Stimulated activated naive CD8-positive, alpha-beta T cell treated with anti-CD3 and anti-CD28 coated beads, Interleukin-15, Interleukin-2, amounts not matched to agents 100 ng/mL and 50 ng/mL, for 24 hours (primary cell): ENCODE data around the gene LRRC41.
"Not testable (repeated sequence)": the region's sequence is repeated elsewhere in the genome, so short reads cannot be mapped to it uniquely, and the experiment has no call there.

Experiments
- H3K27ac Mint-ChIP-seq: one replicate; pipeline ENCODE4 v1.8.0; 2021; ENCODE audit warnings: mild to moderate bottlenecking, mixed read lengths
- H3K27me3 Mint-ChIP-seq: one replicate; pipeline ENCODE4 v1.8.0; 2021; ENCODE audit warnings: mixed read lengths
- H3K36me3 Mint-ChIP-seq: one replicate; pipeline ENCODE4 v1.8.0; 2021; ENCODE audit warnings: low read depth, mixed read lengths
- H3K4me1 Mint-ChIP-seq: one replicate; pipeline ENCODE4 v1.8.0; 2021; ENCODE audit warnings: low read depth, mixed read lengths
- H3K4me3 Mint-ChIP-seq: one replicate; pipeline ENCODE4 v1.8.0; 2021; ENCODE audit warnings: mild to moderate bottlenecking, mixed read lengths
- H3K9me3 Mint-ChIP-seq: one replicate; pipeline ENCODE4 v1.8.0; 2021; ENCODE audit warnings: mixed read lengths

The LRRC41 gene

DNA sequence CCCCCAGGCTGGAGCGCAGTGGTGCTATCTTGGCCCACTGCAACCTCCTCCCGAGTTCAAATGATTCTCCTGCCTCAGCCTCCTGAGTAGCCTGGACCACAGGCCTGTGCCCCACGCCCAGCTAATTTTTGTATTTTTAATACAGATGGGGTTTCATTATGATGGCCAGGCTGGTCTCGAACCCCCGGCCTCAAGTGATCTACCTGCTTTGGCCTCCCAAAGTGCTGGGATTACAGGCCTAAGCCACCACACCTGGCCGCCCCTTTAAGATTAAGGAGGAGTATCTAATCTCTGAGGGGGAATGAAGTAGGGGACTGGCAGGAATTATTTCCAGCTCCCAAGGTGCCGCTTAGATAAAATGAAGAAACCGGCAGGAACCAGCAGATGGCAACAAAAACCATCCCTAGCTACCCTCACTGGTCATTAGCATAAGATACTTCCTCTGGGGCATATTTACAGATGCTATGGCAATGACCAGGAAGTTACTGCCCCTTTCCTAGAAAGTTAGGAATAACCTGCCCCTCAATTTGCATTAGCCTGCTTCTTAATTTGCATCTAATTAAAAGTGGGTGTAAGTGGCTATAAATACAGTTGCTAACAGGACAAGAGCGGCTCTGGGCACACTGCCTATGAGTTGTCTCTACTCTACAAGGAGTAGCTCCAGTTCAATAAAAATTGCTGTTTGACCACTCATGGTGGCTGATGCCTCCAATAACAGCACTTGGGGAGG lies 30.0 kb upstream of the LRRC41 start:
- Mint-ChIP-seq H3K4me3 (no peak overlapping the region), H3K27ac (no peak overlapping the region), H3K4me1 (no peaks in the 10 kb centered on the region), H3K9me3 (no peaks in the 10 kb centered on the region), H3K36me3 (no peaks in the 10 kb centered on the region), H3K27me3 (no peaks in the 10 kb centered on the region)

DNA sequence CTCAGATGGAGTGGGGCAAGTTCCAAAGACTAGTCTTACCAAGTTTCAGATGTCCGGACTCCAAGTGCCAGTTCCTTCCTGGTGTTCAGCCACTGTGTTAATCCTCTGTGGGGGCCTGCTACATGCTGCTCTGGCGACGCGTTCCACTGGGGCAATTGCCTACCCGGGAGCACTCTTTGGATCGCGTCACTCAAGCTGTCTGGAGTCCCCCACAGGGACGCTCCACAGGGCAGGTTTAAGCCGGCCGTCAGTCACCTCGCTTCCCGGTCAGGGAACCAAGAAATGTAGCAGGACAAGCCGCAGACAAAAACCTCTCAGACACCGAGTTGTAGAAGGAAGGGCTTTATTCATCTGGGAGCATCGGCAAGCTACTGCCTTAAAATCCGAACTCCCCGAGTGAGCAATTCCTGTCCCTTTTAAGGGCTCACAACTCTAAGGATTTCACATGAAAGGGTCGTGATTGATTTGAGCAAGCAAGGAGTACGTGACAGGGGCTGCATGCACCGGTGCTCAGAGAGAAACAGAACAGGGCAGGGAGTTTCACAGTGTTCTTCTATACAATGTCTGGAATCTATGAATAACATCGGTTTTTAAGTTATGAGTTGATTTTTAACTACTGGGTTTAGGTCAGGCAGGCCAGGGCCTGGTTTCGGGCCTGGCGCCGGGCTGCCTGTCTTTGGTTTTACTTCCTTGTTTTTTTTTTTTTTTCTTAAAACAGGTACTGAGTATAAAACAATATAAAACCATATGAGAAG lies 28.5 kb upstream of the LRRC41 start:
- not testable (repeated sequence) for H3K4me1 Mint-ChIP-seq, H3K27ac Mint-ChIP-seq, H3K36me3 Mint-ChIP-seq, H3K27me3 Mint-ChIP-seq, H3K9me3 Mint-ChIP-seq
- peak overlapping the region; percentile 30 for H3K4me3 Mint-ChIP-seq

DNA sequence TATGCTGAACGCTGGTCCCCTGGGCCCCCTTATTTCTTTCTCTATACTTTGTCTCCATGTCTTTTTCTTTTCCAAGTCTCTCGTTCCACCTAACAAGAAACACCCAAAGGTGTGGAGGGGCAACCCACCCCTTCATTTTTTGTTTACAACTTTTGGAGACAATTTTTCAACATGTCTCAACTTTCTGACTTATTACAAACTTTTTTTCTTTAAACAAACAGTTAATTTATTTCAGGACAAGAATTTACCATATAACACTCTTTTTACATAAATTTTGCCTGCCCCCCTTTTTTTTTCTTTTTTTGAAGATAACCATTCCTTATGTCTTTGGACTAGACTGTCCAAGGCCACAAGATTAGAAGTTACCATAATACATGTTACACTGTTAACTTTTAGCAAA lies 27.0 kb upstream of the LRRC41 start:
- not testable (repeated sequence) for H3K4me3 Mint-ChIP-seq, H3K27ac Mint-ChIP-seq, H3K36me3 Mint-ChIP-seq, H3K4me1 Mint-ChIP-seq, H3K9me3 Mint-ChIP-seq, H3K27me3 Mint-ChIP-seq

DNA sequence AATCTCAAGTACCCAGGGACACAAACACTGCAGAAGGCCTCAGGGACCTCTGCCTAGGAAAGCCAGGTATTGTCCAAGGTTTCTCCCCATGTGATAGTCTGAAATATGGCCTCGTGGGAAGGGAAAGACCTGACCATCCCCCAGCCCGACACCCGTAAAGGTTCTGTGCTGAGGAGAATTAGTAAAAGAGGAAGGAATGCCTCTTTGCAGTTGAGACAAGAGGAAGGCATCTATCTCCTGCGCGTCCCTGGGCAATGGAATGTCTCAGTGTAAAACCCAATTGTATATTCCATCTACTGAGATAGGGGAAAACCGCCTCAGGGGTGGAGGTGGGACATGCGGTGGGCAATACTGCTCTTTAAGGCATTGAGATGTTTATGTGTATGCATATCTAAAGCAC lies 26.4 kb upstream of the LRRC41 start:
- not testable (repeated sequence) for H3K27me3 Mint-ChIP-seq, H3K9me3 Mint-ChIP-seq, H3K4me1 Mint-ChIP-seq, H3K36me3 Mint-ChIP-seq, H3K27ac Mint-ChIP-seq
- H3K4me3 Mint-ChIP-seq: peak overlapping the region; percentile 13

DNA sequence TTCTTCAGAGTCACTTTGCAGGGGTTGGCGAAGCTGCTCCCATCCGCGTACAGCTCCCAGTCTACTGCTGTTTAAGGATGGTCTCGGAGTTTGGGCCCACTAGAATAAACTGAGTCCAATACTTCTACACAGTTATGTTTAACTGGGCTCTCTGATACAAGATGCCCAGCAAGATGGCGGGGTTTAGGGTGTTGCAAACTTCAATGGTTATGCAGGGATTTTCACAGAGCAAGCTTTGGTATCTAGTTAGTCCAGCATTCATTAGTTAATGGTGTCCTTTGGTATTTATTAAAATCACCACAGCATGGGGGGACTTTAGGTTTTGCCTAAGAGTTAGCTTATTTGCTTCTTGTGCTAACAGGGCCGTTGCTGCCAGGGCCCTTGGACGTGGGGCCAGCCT lies 24.8 kb upstream of the LRRC41 start:
- not testable (repeated sequence) for H3K4me3 Mint-ChIP-seq, H3K36me3 Mint-ChIP-seq, H3K27me3 Mint-ChIP-seq, H3K27ac Mint-ChIP-seq, H3K4me1 Mint-ChIP-seq, H3K9me3 Mint-ChIP-seq

DNA sequence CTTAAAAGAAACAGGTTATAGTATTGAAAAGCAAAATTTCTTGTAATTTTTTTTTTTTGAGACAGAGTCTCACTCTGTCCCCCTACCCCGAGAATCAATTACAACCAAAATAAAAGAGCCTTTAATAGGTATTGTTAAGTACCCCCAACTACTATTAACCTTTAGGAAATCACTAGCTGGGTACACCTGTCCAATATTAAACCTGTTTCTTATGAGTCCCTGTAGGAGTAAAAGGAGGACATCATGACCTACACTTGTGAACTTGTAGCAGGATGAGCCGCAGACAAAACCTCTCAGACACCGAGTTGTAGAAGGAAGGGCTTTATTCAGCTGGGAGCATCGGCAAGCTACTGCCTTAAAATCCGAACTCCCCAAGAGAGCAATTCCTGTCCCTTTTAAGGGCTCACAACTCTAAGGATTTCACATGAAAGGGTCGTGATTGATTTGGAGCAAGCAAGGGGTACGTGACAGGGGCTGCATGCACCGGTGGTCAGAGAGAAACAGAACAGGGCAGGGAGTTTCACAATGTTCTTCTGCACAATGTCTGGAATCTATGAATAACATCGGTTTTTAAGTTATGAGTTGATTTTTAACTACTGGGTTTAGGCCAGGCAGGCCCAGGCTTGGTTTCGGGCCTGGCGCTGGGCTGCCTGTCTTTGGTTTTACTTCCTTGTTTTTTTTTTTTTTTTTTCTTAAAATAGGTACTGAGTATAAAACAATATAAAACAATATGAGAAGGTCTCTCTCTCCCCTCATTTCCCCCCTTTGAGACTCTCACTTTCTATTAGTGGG lies 22.1 kb upstream of the LRRC41 start:
- not testable (repeated sequence) for H3K27ac Mint-ChIP-seq, H3K9me3 Mint-ChIP-seq, H3K4me1 Mint-ChIP-seq, H3K4me3 Mint-ChIP-seq, H3K36me3 Mint-ChIP-seq, H3K27me3 Mint-ChIP-seq

DNA sequence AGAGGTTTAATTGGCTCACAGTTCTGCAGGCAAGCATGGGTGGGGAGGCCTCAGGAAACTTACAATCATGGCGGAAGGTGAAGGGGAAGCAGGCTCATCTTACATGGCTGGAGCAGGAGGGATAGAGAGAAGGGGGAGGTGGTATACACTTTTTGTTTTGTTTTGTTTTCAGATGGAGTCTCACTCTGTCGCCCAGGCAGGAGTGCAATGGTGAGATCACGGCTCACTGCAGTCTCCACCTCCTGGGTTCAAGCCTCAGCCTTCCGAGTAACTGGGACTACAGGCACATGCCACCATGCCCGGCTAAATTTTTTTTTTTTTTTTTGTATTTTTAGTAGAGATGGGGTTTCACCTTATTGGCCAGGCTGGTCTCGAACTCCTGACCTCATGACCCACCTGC lies 18.8 kb upstream of the LRRC41 start:
- H3K9me3 Mint-ChIP-seq, H3K4me3 Mint-ChIP-seq, H3K27ac Mint-ChIP-seq, H3K36me3 Mint-ChIP-seq, H3K4me1 Mint-ChIP-seq, H3K27me3 Mint-ChIP-seq: not testable (repeated sequence)

DNA sequence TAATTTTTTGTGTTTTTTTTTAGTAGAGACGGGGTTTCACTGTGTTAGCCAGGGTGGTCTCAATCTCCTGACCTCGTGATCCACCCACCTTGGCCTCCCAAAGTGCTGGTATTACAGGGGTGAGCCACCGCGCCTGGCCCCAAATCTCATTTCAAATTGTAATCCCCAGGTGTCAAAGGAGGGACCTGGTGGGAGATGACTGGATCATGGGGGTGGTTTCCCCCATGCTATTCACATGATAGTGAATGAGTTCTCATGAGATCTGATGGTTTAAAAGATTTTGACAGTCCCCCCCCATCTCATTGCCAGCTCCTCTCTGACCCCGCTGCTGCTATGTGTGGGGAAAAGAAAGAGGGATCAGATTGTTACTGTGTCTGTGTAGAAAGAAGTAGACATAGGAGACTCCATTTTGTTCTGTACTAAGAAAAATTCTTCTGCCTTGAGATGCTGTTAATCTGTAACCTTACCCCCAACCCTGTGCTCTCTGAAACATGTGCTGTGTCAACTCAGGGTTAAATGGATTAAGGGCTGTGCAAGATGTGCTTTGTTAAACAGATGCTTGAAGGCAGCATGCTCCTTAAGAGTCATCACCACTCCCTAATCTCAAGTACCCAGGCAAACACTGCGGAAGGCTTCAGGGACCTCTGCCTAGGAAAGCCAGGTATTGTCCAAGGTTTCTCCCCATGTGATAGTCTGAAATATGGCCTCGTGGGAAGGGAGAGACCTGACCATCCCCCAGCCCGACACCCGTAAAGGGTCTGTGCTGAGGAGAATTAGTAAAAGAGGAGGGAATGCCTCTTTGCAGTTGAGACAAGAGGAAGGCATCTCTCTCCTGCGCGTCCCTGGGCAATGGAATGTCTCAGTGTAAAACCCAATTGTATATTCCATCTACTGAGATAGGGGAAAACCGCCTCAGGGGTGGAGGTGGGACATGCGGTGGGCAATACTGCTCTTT lies 16.8 kb upstream of the LRRC41 start:
- H3K4me3 Mint-ChIP-seq, H3K9me3 Mint-ChIP-seq, H3K27ac Mint-ChIP-seq, H3K4me1 Mint-ChIP-seq, H3K27me3 Mint-ChIP-seq: not testable (repeated sequence)
- peaks cover 21% of the 10 kb centered on the region for H3K36me3 Mint-ChIP-seq

DNA sequence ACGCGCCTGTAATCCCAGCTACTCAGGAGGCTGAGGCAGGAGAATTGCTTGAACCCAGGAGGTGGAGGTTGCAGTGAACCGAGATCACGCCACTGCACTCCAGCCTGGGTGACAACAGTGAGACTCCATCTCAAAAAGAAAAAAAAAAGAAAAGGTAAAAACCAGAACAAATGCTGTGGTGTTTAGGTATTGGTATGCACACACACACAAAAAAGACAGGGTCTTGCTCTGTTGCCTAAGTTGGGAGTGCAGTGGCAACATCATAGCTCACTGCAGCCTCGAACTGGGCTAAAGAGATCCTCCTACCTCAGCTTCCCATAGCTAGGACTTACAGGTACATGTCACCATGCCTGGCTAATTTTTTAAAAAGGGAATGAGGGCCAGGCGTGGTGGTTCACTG lies 15.9 kb upstream of the LRRC41 start:
- H3K27me3 Mint-ChIP-seq, H3K9me3 Mint-ChIP-seq, H3K27ac Mint-ChIP-seq, H3K4me3 Mint-ChIP-seq, H3K4me1 Mint-ChIP-seq: not testable (repeated sequence)
- peaks cover 28% of the 10 kb centered on the region for H3K36me3 Mint-ChIP-seq

DNA sequence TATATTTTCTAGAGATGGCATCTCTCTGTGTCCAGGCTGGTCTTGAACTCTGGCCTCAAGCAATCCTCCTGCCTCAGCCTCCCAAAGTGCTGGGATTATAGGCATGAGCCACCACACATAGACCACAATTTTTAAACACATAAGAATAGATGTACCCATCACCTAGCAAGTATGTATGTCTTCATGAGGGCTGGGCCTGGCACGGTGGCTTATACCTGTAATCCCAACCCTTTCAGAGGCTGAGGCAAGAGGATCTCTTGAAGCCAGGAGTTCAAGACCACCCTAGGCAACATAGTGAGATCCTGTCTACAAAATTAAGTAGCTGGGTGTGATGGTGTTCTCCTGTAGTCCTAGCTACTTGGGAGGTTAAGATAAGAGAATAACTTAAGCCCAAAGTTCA lies 13.9 kb upstream of the LRRC41 start:
- Mint-ChIP-seq H3K9me3 (no peaks in the 10 kb centered on the region), H3K4me3 (no peak overlapping the region), H3K27ac (no peak overlapping the region), H3K36me3 (peaks cover 40% of the 10 kb centered on the region), H3K27me3 (no peaks in the 10 kb centered on the region), H3K4me1 (no peaks in the 10 kb centered on the region)

DNA sequence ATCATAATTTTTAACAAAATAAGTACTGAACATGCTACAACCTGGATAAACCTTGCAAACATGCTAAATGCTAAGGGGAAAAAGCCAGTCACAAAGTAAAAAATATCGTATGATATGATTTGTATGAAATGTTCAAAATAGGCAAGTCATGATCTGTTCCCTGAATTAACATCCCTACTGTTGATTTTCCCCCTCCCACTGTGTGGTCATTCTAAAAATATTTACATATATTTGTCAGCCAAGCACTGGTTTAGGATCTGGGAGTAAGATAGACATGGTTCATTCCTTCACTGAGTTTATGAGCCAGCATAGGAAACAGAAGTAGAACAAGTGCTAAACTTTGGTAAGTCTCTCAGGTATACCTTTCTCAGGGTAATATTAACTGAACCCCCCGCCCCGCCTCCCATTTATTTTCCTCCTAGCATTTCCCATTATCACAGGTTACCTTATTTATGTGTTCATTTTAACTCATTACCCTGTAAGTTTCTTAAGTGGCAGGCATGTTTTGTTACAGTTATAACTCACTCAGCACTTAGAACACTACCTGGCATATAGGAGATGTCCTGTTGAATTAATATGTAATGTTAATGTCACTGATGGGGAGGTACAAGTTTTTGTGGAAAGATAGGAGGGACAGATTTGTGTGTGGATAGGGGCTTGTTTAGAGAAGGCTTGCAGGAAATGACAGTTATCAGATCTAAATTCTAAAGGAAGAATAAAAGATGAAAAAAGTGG lies 12.4 kb upstream of the LRRC41 start:
- H3K27me3 Mint-ChIP-seq: no peaks in the 10 kb centered on the region
- peaks cover 48% of the 10 kb centered on the region for H3K36me3 Mint-ChIP-seq
- H3K4me3 Mint-ChIP-seq: no peak overlapping the region
- peak overlapping the region; percentile 18 for H3K27ac Mint-ChIP-seq
- no peaks in the 10 kb centered on the region for H3K9me3 Mint-ChIP-seq
- no peaks in the 10 kb centered on the region for H3K4me1 Mint-ChIP-seq

DNA sequence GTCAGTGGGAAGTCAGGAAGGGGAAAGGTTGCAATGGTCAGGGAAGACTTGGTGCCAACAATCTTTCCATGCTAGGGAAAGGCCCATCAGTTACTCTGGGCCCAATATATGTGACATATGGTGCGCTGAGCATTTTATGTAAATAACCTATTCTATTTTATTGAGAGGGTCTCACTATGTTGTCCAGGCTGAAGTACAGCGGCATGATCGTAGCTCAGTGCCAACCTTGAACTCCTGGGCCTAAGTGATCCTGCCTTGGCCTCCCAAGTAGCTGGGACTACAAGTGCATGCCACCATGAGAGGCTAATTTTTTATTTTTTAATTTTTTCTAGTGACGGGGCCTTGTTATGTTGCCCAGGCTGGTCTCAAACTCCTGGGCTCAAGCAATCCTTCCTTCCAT lies 6.9 kb upstream of the LRRC41 start:
- Mint-ChIP-seq H3K27ac (no peak overlapping the region), H3K27me3 (no peaks in the 10 kb centered on the region), H3K9me3 (no peaks in the 10 kb centered on the region), H3K4me1 (peaks cover 26% of the 10 kb centered on the region), H3K36me3 (peaks cover 64% of the 10 kb centered on the region), H3K4me3 (no peak overlapping the region)

DNA sequence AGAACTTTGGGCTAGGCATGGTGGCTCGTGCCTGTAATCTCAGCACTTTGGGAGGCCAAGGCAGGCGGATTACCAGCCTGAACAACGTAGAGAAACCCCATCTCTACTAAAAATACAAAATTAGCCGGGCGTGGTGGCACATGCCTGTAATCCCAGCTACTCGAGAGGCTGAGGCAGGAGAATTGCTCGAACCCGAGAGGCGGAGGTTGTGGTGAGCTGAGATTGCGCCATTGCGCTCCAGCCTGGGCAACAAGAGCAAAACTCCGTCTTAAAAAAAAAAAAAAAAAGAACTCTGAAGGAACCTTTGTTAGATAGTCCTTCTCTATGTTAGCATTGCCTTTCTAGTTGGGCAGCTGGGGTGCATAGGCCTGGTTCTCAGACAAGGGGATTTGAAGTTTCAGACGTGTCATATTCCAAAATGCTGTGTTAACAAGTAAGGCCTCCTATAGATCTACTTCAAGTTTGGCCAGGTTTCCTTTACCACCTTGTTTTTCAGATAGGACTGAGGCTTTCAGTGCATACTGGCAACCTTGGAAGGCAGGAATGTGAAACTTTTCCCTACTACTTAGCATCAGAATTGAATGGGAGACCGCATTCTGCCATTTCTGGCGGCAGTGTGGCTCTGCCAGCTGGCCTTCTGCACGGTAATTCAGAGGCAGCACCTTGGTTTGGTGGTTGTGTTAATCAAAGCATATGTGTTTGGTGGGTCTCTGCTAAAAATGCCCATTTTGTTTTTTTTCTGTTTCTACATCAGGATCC lies 6.2 kb upstream of the LRRC41 start:
- Mint-ChIP-seq H3K9me3 (no peaks in the 10 kb centered on the region), H3K36me3 (peaks cover 62% of the 10 kb centered on the region), H3K4me3 (no peak overlapping the region), H3K4me1 (peaks cover 34% of the 10 kb centered on the region), H3K27ac (no peak overlapping the region), H3K27me3 (no peaks in the 10 kb centered on the region)

DNA sequence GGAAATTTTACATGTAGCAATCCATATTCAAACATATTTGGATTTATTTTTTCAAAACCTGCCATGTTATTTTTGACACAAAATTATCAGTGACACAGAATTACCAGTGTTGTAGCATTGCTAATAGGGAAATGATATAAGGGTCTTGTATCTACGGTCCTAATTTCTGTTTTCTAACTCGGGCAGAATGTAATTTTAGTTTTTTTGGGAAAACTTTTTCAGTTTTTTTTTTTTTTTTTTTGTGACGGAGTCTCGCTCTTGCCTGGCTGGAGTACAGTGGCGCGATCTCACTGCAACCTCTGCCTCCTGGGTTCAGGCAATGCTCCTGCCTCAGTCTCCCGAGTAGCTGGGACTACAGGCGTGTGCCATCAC lies 2.7 kb upstream of the LRRC41 start:
- Mint-ChIP-seq H3K36me3 (peaks cover 52% of the 10 kb centered on the region), H3K4me3 (peak overlapping the region; percentile 28), H3K4me1 (peaks cover 43% of the 10 kb centered on the region), H3K27ac (no peak overlapping the region), H3K27me3 (no peaks in the 10 kb centered on the region), H3K9me3 (no peaks in the 10 kb centered on the region)
